ENCODE data around the gene DNAJC11.
"Not testable (repeated sequence)": the region's sequence is repeated elsewhere in the genome, so short reads cannot be mapped to it uniquely, and the experiment has no call there.

DNA sequence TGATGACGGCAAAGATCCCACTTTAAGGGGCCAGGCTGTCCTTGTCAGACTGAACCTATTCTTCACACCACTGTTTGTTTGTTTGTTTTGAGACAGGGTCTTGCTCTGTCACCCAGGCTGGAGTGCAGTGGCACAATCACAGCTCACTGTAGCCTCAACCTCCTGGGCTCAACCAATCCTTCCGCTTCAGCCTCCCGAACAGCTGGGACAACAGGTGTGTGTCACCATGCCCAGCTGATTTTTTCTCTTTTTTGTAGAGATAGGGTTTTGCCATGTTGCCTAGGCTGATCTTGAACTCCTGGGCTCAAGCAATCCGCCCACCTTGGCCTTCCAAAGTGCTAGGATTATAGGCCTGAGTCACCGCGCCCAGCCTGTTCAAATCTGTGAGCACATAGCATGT lies 64.8 kb downstream of the DNAJC11 start:
- TF ChIP-seq EZH2 (IDR thresholded peaks at IDR 0.05; ENCODE audit: insufficient read depth, poor library complexity, severe bottlenecking); EZH2phosphoT487 (IDR thresholded peaks at IDR 0.05; ENCODE audit: insufficient read depth, low read depth): not testable (repeated sequence)
